Caco-2 (cell line): Measurements from ENCODE around the gene AMIGO2. TPM values are rescaled to one million over a fixed set of nuclear protein-coding genes. Genes with fewer than 3 reads are reported as not detected.

Experiments
- BruUV-seq: library from RNA; stranded (reverse); fragments of 400-500 nt; replicated peaks from 2 replicates; lab custom pipeline; 2021; lab: Mats Ljungman, UMichigan
- CTCF ChIA-PET: fragments of 300-600 bp; sonication (Branson Sonifier 250); formaldehyde crosslinking; loops from one replicate; lab custom pipeline; 2022; ENCODE audit warnings: antibody characterized with exemption; lab: Charles Lee
- POLR2A ChIA-PET: fragments of 300-600 bp; sonication (Branson Sonifier 250); formaldehyde crosslinking; loops from one replicate; lab custom pipeline; 2022; ENCODE audit warnings: antibody characterized with exemption; lab: Charles Lee
- DNase-seq, 2 experiments: peaks; one replicate each; pipeline versions ENCODE4 v3.0.0 to v3.0.0-alpha.2; 2020 to 2022
- H3K27me3 ChIP-seq: replicated peaks from 2 replicates; pipeline ENCODE4 v1.6.0; 2011; ENCODE audit warnings: low read length; ENCODE audit not compliant: control insufficient read depth, insufficient read depth
- H3K36me3 ChIP-seq: 2 replicates; pipeline ENCODE4 v1.5.1; 2011; ENCODE audit warnings: low read length; ENCODE audit not compliant: control insufficient read depth, insufficient read depth
- H3K4me1 ChIP-seq: fragments of 250-450 bp; sonication (Bioruptor Pico); 2 replicates; pipeline ENCODE4 v1.5.1; 2020; ENCODE audit warnings: mild to moderate bottlenecking
- H3K4me3 ChIP-seq: 2 replicates; pipeline ENCODE4 v1.5.1; 2011; ENCODE audit warnings: low read depth, mild to moderate bottlenecking, control low read depth, low read length
- H3K9me3 ChIP-seq: fragments of 250-450 bp; sonication (Bioruptor Pico); 2 replicates; pipeline ENCODE4 v1.5.1; 2020; ENCODE audit warnings: mild to moderate bottlenecking, moderate library complexity
- H3K27ac Mint-ChIP-seq: one replicate; pipeline ENCODE4 v1.8.0; 2022; ENCODE audit warnings: mixed read lengths; ENCODE audit not compliant: unreplicated experiment
- H3K27me3 Mint-ChIP-seq: one replicate; pipeline ENCODE4 v1.8.0; 2022; ENCODE audit warnings: mixed read lengths; ENCODE audit not compliant: insufficient read depth, unreplicated experiment
- H3K36me3 Mint-ChIP-seq: one replicate; pipeline ENCODE4 v1.8.0; 2022; ENCODE audit warnings: mild to moderate bottlenecking, mixed read lengths; ENCODE audit not compliant: insufficient read depth, unreplicated experiment
- H3K4me1 Mint-ChIP-seq: one replicate; pipeline ENCODE4 v1.8.0; 2022; ENCODE audit warnings: low read depth, mixed read lengths; ENCODE audit not compliant: unreplicated experiment
- H3K4me3 Mint-ChIP-seq: one replicate; pipeline ENCODE4 v1.8.0; 2022; ENCODE audit warnings: mild to moderate bottlenecking, moderate library complexity, mixed read lengths; ENCODE audit not compliant: unreplicated experiment
- H3K9me3 Mint-ChIP-seq: one replicate; pipeline ENCODE4 v1.8.0; 2022; ENCODE audit warnings: mixed read lengths; ENCODE audit not compliant: unreplicated experiment
- CTCF ChIP-seq, 2 experiments: fragments of 200-600 bp in 1 of 2; IDR thresholded peaks; 1 replicate in 1 of 2; 2 replicates in 1 of 2; pipeline versions ENCODE4 v1.5.1 to v1.8.0; 2011 to 2022; ENCODE audit warnings: antibody characterized with exemption in 1 of 2, control low read depth in 1 of 2, inconsistent platforms in 1 of 2, low read depth in 1 of 2, low read length in 1 of 2, mild to moderate bottlenecking in 1 of 2, moderate library complexity in 1 of 2; ENCODE audit not compliant: insufficient read depth in 1 of 2, severe bottlenecking in 1 of 2, unreplicated experiment in 1 of 2
- intact Hi-C: fragments of 100-400 bp; cut with micrococcal nuclease; formaldehyde crosslinking; loops from one replicate; pipeline ENCODE4 v1.10.0; 2022; ENCODE audit not compliant: unreplicated experiment
- total RNA-seq: library from RNA; stranded (reverse); gene quantifications from 2 replicates; pipeline ENCODE4 v1.2.3, GENCODE V29; 2022

Gene AMIGO2
- total RNA-seq, 1 experiment from 2014 or later, result 1.6 TPM

- no peaks in the 10 kb centered on the region for H3K27me3 Mint-ChIP-seq
- intact Hi-C loops, result no loop called here
- H3K9me3 Mint-ChIP-seq, result no peaks in the 10 kb centered on the region
- POLR2A ChIA-PET, result no interaction called here
- no peaks in the 10 kb centered on the region for H3K36me3 Mint-ChIP-seq
- Histone ChIP-seq H3K36me3 (no peaks in the 10 kb centered on the region), H3K9me3 (no peaks in the 10 kb centered on the region), H3K4me3 (no peak overlapping the region), H3K4me1 (peaks cover 4% of the 10 kb centered on the region; the same call in 1 of the 2 replicates), H3K27me3 (no peaks in the 10 kb centered on the region)
- BruUV-seq, result no TSS peak
- H3K4me1 Mint-ChIP-seq, result peaks cover 7% of the 10 kb centered on the region
- TF ChIP-seq CTCF (IDR thresholded peaks at IDR 0.05; ENCODE audit: insufficient read depth in 1 of 2, low read depth in 1 of 2, low read length in 1 of 2, severe bottlenecking in 1 of 2, unreplicated experiment in 1 of 2), result no peak
- no peak for DNase-seq
- no peak overlapping the region for H3K4me3 Mint-ChIP-seq
- CTCF ChIA-PET, result no interaction called here
- H3K27ac Mint-ChIP-seq, result no peak overlapping the region
Observed at GRCh38 chr12:47100160-47100559, 20.4 kb upstream of the AMIGO2 start.

- TF ChIP-seq CTCF (IDR thresholded peaks at IDR 0.05; ENCODE audit: insufficient read depth in 1 of 2, low read depth in 1 of 2, low read length in 1 of 2, severe bottlenecking in 1 of 2, unreplicated experiment in 1 of 2), result no peak
- no peaks in the 10 kb centered on the region for H3K9me3 ChIP-seq
- no peak overlapping the region for H3K27ac Mint-ChIP-seq
- H3K4me1 Mint-ChIP-seq, result peaks cover 7% of the 10 kb centered on the region
- no TSS peak for BruUV-seq
- no peak overlapping the region for H3K4me3 ChIP-seq
- intact Hi-C loops, result no loop called here
- H3K27me3 Mint-ChIP-seq, result no peaks in the 10 kb centered on the region
- H3K27me3 ChIP-seq, result no peaks in the 10 kb centered on the region
- no peaks in the 10 kb centered on the region for H3K36me3 Mint-ChIP-seq
- no peaks in the 10 kb centered on the region for H3K9me3 Mint-ChIP-seq
- ChIA-PET POLR2A (no interaction called here), CTCF (no interaction called here)
- no peak for DNase-seq
- peaks cover 4% of the 10 kb centered on the region; the same call in 1 of the 2 replicates for H3K4me1 ChIP-seq
- no peaks in the 10 kb centered on the region for H3K36me3 ChIP-seq
- no peak overlapping the region for H3K4me3 Mint-ChIP-seq
Observed at GRCh38 chr12:47099610-47100009, 19.9 kb upstream of the AMIGO2 start.

- no peak overlapping the region for H3K4me3 Mint-ChIP-seq
- no peak for DNase-seq
- CTCF ChIA-PET, result no interaction called here
Observed at GRCh38 chr12:47098099-47098498, 18.3 kb upstream of the AMIGO2 start.

More at GRCh38 chr12:47098099-47098498, 18.3 kb upstream of the AMIGO2 start:
- H3K4me1 Mint-ChIP-seq, result peaks cover 7% of the 10 kb centered on the region
- H3K4me3 ChIP-seq, result no peak overlapping the region
- intact Hi-C loops, result no loop called here
- POLR2A ChIA-PET, result no interaction called here
- H3K27ac Mint-ChIP-seq, result no peak overlapping the region
- no peaks in the 10 kb centered on the region for H3K36me3 Mint-ChIP-seq
- no peaks in the 10 kb centered on the region for H3K36me3 ChIP-seq
- peaks cover 4% of the 10 kb centered on the region; the same call in 1 of the 2 replicates for H3K4me1 ChIP-seq
- TF ChIP-seq CTCF (IDR thresholded peaks at IDR 0.05; ENCODE audit: insufficient read depth in 1 of 2, low read depth in 1 of 2, low read length in 1 of 2, severe bottlenecking in 1 of 2, unreplicated experiment in 1 of 2), result no peak
- no peaks in the 10 kb centered on the region for H3K27me3 ChIP-seq
- H3K9me3 ChIP-seq, result no peaks in the 10 kb centered on the region
- no TSS peak for BruUV-seq
- no peaks in the 10 kb centered on the region for H3K9me3 Mint-ChIP-seq
- H3K27me3 Mint-ChIP-seq, result peaks cover 6% of the 10 kb centered on the region
